ENCODE data around the gene ACY1.
"Not testable (repeated sequence)": the region's sequence is repeated elsewhere in the genome, so short reads cannot be mapped to it uniquely, and the experiment has no call there.

GRCh38 chr3:51993657-51994056, 10.3 kb downstream of the ACY1 start:
- TF ChIP-seq EZH2 (IDR thresholded peaks at IDR 0.05; ENCODE audit: borderline replicate concordance, low read depth, low read length, severe bottlenecking); POLR2AphosphoS5 (IDR thresholded peaks at IDR 0.05; ENCODE audit: insufficient read depth, low read depth, low read length); CTCF (IDR thresholded peaks at IDR 0.05; ENCODE audit: extremely low read depth in 1 of 2, insufficient read depth in 1 of 2, low read depth in 1 of 2, low read length in 2 of 2); POLR2A (IDR thresholded peaks at IDR 0.05; ENCODE audit: low read depth, low read length); MAX (IDR thresholded peaks at IDR 0.05; ENCODE audit: insufficient read depth, insufficient read length); MYC (IDR thresholded peaks at IDR 0.05; ENCODE audit: low read depth, low read length); JUN (IDR thresholded peaks at IDR 0.05; ENCODE audit: borderline replicate concordance, insufficient read depth, insufficient read length, low read depth): not testable (repeated sequence)

Measured in endothelial cell of umbilical vein (primary cell).